HFFc6 (cell line): ENCODE results near the gene KRTAP1-4. TPM values are rescaled to one million over a fixed set of nuclear protein-coding genes. Genes with fewer than 3 reads are reported as not detected.
"Not testable (repeated sequence)": the region's sequence is repeated elsewhere in the genome, so short reads cannot be mapped to it uniquely, and the experiment has no call there.

Experiments used
- DNase-seq: peaks from one replicate; pipeline ENCODE4 v3.0.0-alpha.2; 2018
- H3K27ac Mint-ChIP-seq: 2 replicates; pipeline ENCODE4 v1.8.0; 2020; ENCODE audit warnings: mild to moderate bottlenecking, mixed read lengths
- H3K27me3 Mint-ChIP-seq: 2 replicates; pipeline ENCODE4 v1.8.0; 2021; ENCODE audit warnings: mild to moderate bottlenecking, moderate library complexity, mixed read lengths; ENCODE audit not compliant: insufficient read depth
- H3K36me3 Mint-ChIP-seq: 2 replicates; pipeline ENCODE4 v1.8.0; 2021; ENCODE audit warnings: low read depth, mixed read lengths
- H3K4me1 Mint-ChIP-seq: 2 replicates; pipeline ENCODE4 v1.8.0; 2020; ENCODE audit warnings: low read depth, mixed read lengths
- H3K4me3 Mint-ChIP-seq: 2 replicates; pipeline ENCODE4 v1.8.0; 2020; ENCODE audit warnings: mild to moderate bottlenecking, moderate library complexity, mixed read lengths
- H3K9me3 Mint-ChIP-seq: 2 replicates; pipeline ENCODE4 v1.8.0; 2020; ENCODE audit warnings: mild to moderate bottlenecking, mixed read lengths
- CTCF ChIP-seq: fragments of 200-600 bp; sonication (generic); IDR thresholded peaks from 2 replicates; pipeline ENCODE4 v1.5.0; 2021; ENCODE audit warnings: antibody characterized with exemption, mild to moderate bottlenecking
- total RNA-seq, 6 experiments: library from RNA; stranded (reverse); fragmentation: NEBNext Ultra II Directional; extraction: Animal tissue kit (Norgen Biotek cat#: 25700); gene quantifications; 2 replicates in 1 of 6; 3 replicates in 5 of 6; pipeline ENCODE4 v1.2.3, GENCODE V29; 2021

KRTAP1-4 gene
- total RNA-seq, 6 experiments from 2014 or later: not detected

GRCh38 chr17:41037853-41038350, 7.9 kb upstream of the KRTAP1-4 start:
- Mint-ChIP-seq H3K36me3 (peaks cover 9% of the 10 kb centered on the region; the same call in 1 of the 2 replicates), H3K27ac (no peak overlapping the region), H3K9me3 (peaks cover under 1% of the 10 kb centered on the region), H3K27me3 (no peaks in the 10 kb centered on the region), H3K4me1 (peaks cover 43% of the 10 kb centered on the region), H3K4me3 (no peak overlapping the region)
- no peak for TF ChIP-seq CTCF
- no peak for DNase-seq

- not testable (repeated sequence) for H3K4me3 Mint-ChIP-seq, H3K27ac Mint-ChIP-seq, H3K36me3 Mint-ChIP-seq, DNase-seq, H3K9me3 Mint-ChIP-seq, H3K27me3 Mint-ChIP-seq
- peaks cover 30% of the 10 kb centered on the region for H3K4me1 Mint-ChIP-seq
Observed at GRCh38 chr17:41034346-41034935, 4.4 kb upstream of the KRTAP1-4 start, which contains the start of gene KRTAP1-3. Gene KRTAP1-3, minus strand, starts transcription at chr17:41034874. Its CDS starts 53 bp downstream, at chr17:41034821.

- Mint-ChIP-seq H3K4me3 (no peak within 1 kb of the TSS), H3K27me3 (no peaks in the 10 kb centered on the region), H3K27ac (peak within 1 kb of the TSS; percentile 53), H3K9me3 (no peaks in the 10 kb centered on the region), H3K4me1 (peaks cover 37% of the 10 kb centered on the region), H3K36me3 (peaks cover 7% of the 10 kb centered on the region; the same call in 1 of the 2 replicates)
- peak; percentile 74 for DNase-seq
- TF ChIP-seq CTCF: no peak
Observed at GRCh38 chr17:41026715-41027471, 3.1 kb downstream of the KRTAP1-4 start, which contains the start of gene KRTAP1-5. Gene KRTAP1-5, minus strand, starts transcription at chr17:41027208. Its CDS starts 53 bp downstream, at chr17:41027155.

GRCh38 chr17:41024697-41025096, 5.3 kb downstream of the KRTAP1-4 start:
- Mint-ChIP-seq H3K36me3 (peaks cover 7% of the 10 kb centered on the region; the same call in 1 of the 2 replicates), H3K4me1 (peaks cover 45% of the 10 kb centered on the region), H3K9me3 (no peaks in the 10 kb centered on the region; the same call in 1 of the 2 replicates), H3K4me3 (no peak overlapping the region), H3K27me3 (no peaks in the 10 kb centered on the region), H3K27ac (no peak overlapping the region)
- DNase-seq: no peak
- no peak for TF ChIP-seq CTCF

GRCh38 chr17:41020336-41020735, 9.7 kb downstream of the KRTAP1-4 start:
- no peak overlapping the region for H3K27ac Mint-ChIP-seq
- DNase-seq: no peak
- no peak overlapping the region for H3K4me3 Mint-ChIP-seq
- no peak for TF ChIP-seq CTCF
- no peaks in the 10 kb centered on the region for H3K27me3 Mint-ChIP-seq
- H3K9me3 Mint-ChIP-seq: no peaks in the 10 kb centered on the region; the same call in 1 of the 2 replicates
- peaks cover 33% of the 10 kb centered on the region for H3K4me1 Mint-ChIP-seq
- H3K36me3 Mint-ChIP-seq: peaks cover 7% of the 10 kb centered on the region; the same call in 1 of the 2 replicates

- Mint-ChIP-seq H3K27me3 (no peaks in the 10 kb centered on the region), H3K4me3 (no peak overlapping the region), H3K36me3 (peaks cover 7% of the 10 kb centered on the region; the same call in 1 of the 2 replicates), H3K27ac (no peak overlapping the region), H3K9me3 (no peaks in the 10 kb centered on the region; the same call in 1 of the 2 replicates), H3K4me1 (peaks cover 24% of the 10 kb centered on the region)
- DNase-seq: no peak
- no peak for TF ChIP-seq CTCF
Observed at GRCh38 chr17:41019415-41019814, 10.6 kb downstream of the KRTAP1-4 start.
